ENCODE data around the gene TTC4. TPM values are rescaled to one million over a fixed set of nuclear protein-coding genes. Genes with fewer than 3 reads are reported as not detected.

Gene TTC4
- total RNA-seq, 4 donors from 2014 or later: 14.6 to 29.7 (median 20.8) TPM

- Histone ChIP-seq H3K4me1 (no peaks in the 10 kb centered on the region), H3K27ac (no peak overlapping the region), H3K36me3 (no peaks in the 10 kb centered on the region), H3K27me3 (no peaks in the 10 kb centered on the region), H3K9me3 (no peaks in the 10 kb centered on the region), H3K4me3 (no peak overlapping the region)
- WGBS, 2 donors: 70 to 74% methylated on average over 3 of the region's 3 CpGs
- no peak for TF ChIP-seq POLR2A (IDR thresholded peaks at IDR 0.05)
- TF ChIP-seq CTCF (IDR thresholded peaks at IDR 0.05): no peak
- no peak for TF ChIP-seq EP300 (IDR thresholded peaks at IDR 0.05)
- DNase-seq (ENCODE audit: low spot score in 2 of 2): no peak
These were observed 19.4 kb upstream of the TTC4 start for GRCh38 chr1:54696262-54696661.

- DNase-seq (ENCODE audit: low spot score in 2 of 2): no peak
- Histone ChIP-seq H3K27ac (no peak overlapping the region), H3K9me3 (no peaks in the 10 kb centered on the region), H3K36me3 (no peaks in the 10 kb centered on the region), H3K4me1 (no peaks in the 10 kb centered on the region), H3K27me3 (no peaks in the 10 kb centered on the region), H3K4me3 (no peak overlapping the region)
- TF ChIP-seq EP300 (IDR thresholded peaks at IDR 0.05): no peak
- no peak for TF ChIP-seq POLR2A (IDR thresholded peaks at IDR 0.05)
- no peak for TF ChIP-seq CTCF (IDR thresholded peaks at IDR 0.05)
- 83 to 90% methylated on average over 6 of the region's 6 CpGs for WGBS, 2 donors
These were observed 17.8 kb upstream of the TTC4 start for GRCh38 chr1:54697896-54698295.

GRCh38 chr1:54698346-54698745, 17.3 kb upstream of the TTC4 start:
- H3K9me3 ChIP-seq: no peaks in the 10 kb centered on the region
- H3K27ac ChIP-seq: no peak overlapping the region
- TF ChIP-seq EP300 (IDR thresholded peaks at IDR 0.05) (no peak), CTCF (IDR thresholded peaks at IDR 0.05) (no peak), POLR2A (IDR thresholded peaks at IDR 0.05) (no peak)
- no peaks in the 10 kb centered on the region for H3K4me1 ChIP-seq
- no peak overlapping the region for H3K4me3 ChIP-seq
- no peaks in the 10 kb centered on the region for H3K36me3 ChIP-seq
- H3K27me3 ChIP-seq: no peaks in the 10 kb centered on the region
- no peak for DNase-seq (ENCODE audit: low spot score in 2 of 2)
- WGBS, 2 donors: 49 to 50% methylated on average over 8 of the region's 8 CpGs

GRCh38 chr1:54699936-54700525, 15.6 kb upstream of the TTC4 start:
- Histone ChIP-seq H3K27ac (no peak overlapping the region), H3K36me3 (no peaks in the 10 kb centered on the region), H3K9me3 (no peaks in the 10 kb centered on the region), H3K4me3 (no peak overlapping the region), H3K27me3 (no peaks in the 10 kb centered on the region), H3K4me1 (no peaks in the 10 kb centered on the region)
- DNase-seq (ENCODE audit: low spot score in 2 of 2): no peak
- 86 to 87% methylated on average over 7 to 11 of the region's 11 CpGs for WGBS, 2 donors
- no peak for TF ChIP-seq CTCF (IDR thresholded peaks at IDR 0.05)
- TF ChIP-seq POLR2A (IDR thresholded peaks at IDR 0.05): no peak
- TF ChIP-seq EP300 (IDR thresholded peaks at IDR 0.05): no peak

GRCh38 chr1:54701066-54701465, 14.6 kb upstream of the TTC4 start:
- TF ChIP-seq POLR2A (IDR thresholded peaks at IDR 0.05) (no peak), EP300 (IDR thresholded peaks at IDR 0.05) (no peak), CTCF (IDR thresholded peaks at IDR 0.05) (no peak)
- 89 to 95% methylated on average over 9 of the region's 9 CpGs for WGBS, 2 donors
- Histone ChIP-seq H3K9me3 (no peaks in the 10 kb centered on the region), H3K36me3 (no peaks in the 10 kb centered on the region), H3K27ac (no peak overlapping the region), H3K4me1 (no peaks in the 10 kb centered on the region), H3K4me3 (no peak overlapping the region), H3K27me3 (no peaks in the 10 kb centered on the region)
- no peak for DNase-seq (ENCODE audit: low spot score in 2 of 2)

Data from tibial nerve (tissue), 4 donors.